ENCODE measurements around the gene APH1B. TPM values are rescaled to one million over a fixed set of nuclear protein-coding genes. Genes with fewer than 3 reads are reported as not detected.

The APH1B gene
- total RNA-seq, 1 experiment from 2014 or later, result 5.8 TPM

DNA sequence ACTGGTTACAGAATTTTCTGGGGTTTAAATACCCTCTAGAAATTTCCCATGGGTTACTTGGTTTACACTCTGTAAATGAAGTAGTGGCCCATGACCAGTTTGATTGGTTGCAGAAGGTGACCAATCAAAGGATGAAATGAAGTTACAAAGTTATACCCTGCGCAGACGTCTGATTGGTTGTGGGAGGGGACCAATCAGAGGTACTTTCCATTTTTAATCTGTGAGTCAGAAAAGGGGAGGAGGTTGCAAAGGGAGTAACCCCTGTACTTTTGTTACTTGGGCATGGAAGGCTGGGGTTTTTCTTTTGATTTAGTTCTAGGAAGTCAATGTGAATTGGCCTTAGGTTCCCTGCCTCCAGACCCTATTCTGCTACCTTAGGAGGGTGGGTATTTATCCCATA is 18.7 kb upstream of the APH1B start:
- H3F3A ChIP-seq (ENCODE audit: insufficient read depth, low read depth), result no peaks in the 10 kb centered on the region
- intact Hi-C loops (cut with micrococcal nuclease; ENCODE audit: unreplicated experiment), result no loop called here
- POLR2A ChIA-PET (ENCODE audit: unreplicated experiment), result no interaction called here
- H3K4me1 ChIP-seq (replicated peaks; ENCODE audit: insufficient read depth), result peaks cover 12% of the 10 kb centered on the region
- no peak overlapping the region for H3K27ac ChIP-seq
- no peaks in the 10 kb centered on the region for H3K27me3 ChIP-seq (ENCODE audit: insufficient read depth, low read depth)
- no peaks in the 10 kb centered on the region for H4K20me1 ChIP-seq (ENCODE audit: insufficient read depth)
- no peaks in the 10 kb centered on the region for H3K9me2 ChIP-seq (ENCODE audit: insufficient read depth)
- CTCF ChIA-PET, result no interaction called here
- no peak overlapping the region for H3K4me2 ChIP-seq
- no TSS peak for BruUV-seq (replicated peaks)
- H2AFZ ChIP-seq, result no peak overlapping the region
- no peaks in the 10 kb centered on the region for H3K9me3 ChIP-seq (ENCODE audit: insufficient read depth, low read depth)
- TF ChIP-seq EZH2 (IDR thresholded peaks at IDR 0.05; ENCODE audit: low read depth), result no peak
- TF ChIP-seq, protein P1, sequence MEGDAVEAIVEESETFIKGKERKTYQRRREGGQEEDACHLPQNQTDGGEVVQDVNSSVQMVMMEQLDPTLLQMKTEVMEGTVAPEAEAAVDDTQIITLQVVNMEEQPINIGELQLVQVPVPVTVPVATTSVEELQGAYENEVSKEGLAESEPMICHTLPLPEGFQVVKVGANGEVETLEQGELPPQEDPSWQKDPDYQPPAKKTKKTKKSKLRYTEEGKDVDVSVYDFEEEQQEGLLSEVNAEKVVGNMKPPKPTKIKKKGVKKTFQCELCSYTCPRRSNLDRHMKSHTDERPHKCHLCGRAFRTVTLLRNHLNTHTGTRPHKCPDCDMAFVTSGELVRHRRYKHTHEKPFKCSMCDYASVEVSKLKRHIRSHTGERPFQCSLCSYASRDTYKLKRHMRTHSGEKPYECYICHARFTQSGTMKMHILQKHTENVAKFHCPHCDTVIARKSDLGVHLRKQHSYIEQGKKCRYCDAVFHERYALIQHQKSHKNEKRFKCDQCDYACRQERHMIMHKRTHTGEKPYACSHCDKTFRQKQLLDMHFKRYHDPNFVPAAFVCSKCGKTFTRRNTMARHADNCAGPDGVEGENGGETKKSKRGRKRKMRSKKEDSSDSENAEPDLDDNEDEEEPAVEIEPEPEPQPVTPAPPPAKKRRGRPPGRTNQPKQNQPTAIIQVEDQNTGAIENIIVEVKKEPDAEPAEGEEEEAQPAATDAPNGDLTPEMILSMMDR (conservative IDR thresholded peaks at IDR 0.05), result no peak
- no peaks in the 10 kb centered on the region for H3K79me2 ChIP-seq (ENCODE audit: low read depth)
- H3K36me3 ChIP-seq (ENCODE audit: low read depth), result peaks cover 8% of the 10 kb centered on the region; the same call in 1 of the 2 replicates
- DNase-seq, result no peak
- H3K4me3 ChIP-seq, result no peak overlapping the region

DNA sequence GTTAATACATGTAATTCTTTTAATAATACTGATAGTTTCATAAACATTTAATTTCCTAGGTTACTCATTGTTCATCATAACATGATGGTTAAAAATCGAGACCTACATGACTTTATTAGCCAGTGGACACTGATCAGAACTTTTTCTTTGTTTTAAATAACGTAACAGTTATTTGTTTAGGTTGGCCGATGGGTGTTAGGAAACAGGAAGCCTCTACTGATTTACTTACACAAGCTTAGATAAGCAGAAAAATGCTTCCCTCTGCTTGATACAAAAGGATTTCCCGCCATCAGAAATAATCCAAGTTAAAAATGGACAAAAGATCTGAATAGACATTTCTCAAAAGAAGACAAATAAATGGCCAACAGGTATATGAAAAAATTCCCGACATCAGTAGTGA is 16.6 kb upstream of the APH1B start:
- TF ChIP-seq, protein P1 (conservative IDR thresholded peaks at IDR 0.05), result no peak
- no peak for TF ChIP-seq EZH2 (IDR thresholded peaks at IDR 0.05; ENCODE audit: low read depth)
- Histone ChIP-seq H3K9me3 (ENCODE audit: insufficient read depth, low read depth) (no peaks in the 10 kb centered on the region), H3K4me3 (no peak overlapping the region), H3K9me2 (ENCODE audit: insufficient read depth) (no peaks in the 10 kb centered on the region; the same call in 1 of the 2 replicates), H3K36me3 (ENCODE audit: low read depth) (peaks cover 8% of the 10 kb centered on the region; the same call in 1 of the 2 replicates), H3K4me1 (replicated peaks; ENCODE audit: insufficient read depth) (peaks cover 12% of the 10 kb centered on the region), H2AFZ (no peak overlapping the region), H3K27ac (no peak overlapping the region), H3K27me3 (ENCODE audit: insufficient read depth, low read depth) (no peaks in the 10 kb centered on the region), H3K79me2 (ENCODE audit: low read depth) (no peaks in the 10 kb centered on the region), H4K20me1 (ENCODE audit: insufficient read depth) (no peaks in the 10 kb centered on the region), H3K4me2 (no peak overlapping the region), H3F3A (ENCODE audit: insufficient read depth, low read depth) (no peaks in the 10 kb centered on the region)
- DNase-seq, result no peak
- ChIA-PET CTCF (no interaction called here), POLR2A (ENCODE audit: unreplicated experiment) (no interaction called here)
- BruUV-seq (replicated peaks), result no TSS peak
- intact Hi-C loops (cut with micrococcal nuclease; ENCODE audit: unreplicated experiment), result no loop called here

DNA sequence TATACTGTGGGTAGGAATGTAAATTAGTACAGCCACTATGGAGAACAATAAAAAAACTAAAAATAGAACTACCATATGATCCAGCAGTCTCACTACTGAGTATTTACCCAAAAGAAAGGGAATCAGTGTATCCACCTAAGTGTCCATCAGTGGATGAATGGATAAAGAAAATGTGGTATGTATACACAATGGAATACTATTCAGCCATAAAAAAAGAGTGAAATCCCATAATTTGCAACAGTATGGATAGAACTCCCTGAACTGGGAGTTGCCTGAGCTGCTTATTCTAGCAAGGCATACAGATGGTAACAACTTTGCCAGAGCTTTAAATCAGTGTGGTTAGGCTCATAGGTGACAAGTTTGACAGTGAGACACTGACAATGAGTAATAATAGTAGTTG is 16.1 kb upstream of the APH1B start:
- Histone ChIP-seq H3K4me2 (no peak overlapping the region), H3K27me3 (ENCODE audit: insufficient read depth, low read depth) (no peaks in the 10 kb centered on the region), H3K9me2 (ENCODE audit: insufficient read depth) (no peaks in the 10 kb centered on the region; the same call in 1 of the 2 replicates), H3K9me3 (ENCODE audit: insufficient read depth, low read depth) (no peaks in the 10 kb centered on the region), H2AFZ (no peak overlapping the region), H3K36me3 (ENCODE audit: low read depth) (peaks cover 6% of the 10 kb centered on the region; the same call in 1 of the 2 replicates), H4K20me1 (ENCODE audit: insufficient read depth) (no peaks in the 10 kb centered on the region), H3F3A (ENCODE audit: insufficient read depth, low read depth) (no peaks in the 10 kb centered on the region), H3K79me2 (ENCODE audit: low read depth) (no peaks in the 10 kb centered on the region), H3K4me1 (replicated peaks; ENCODE audit: insufficient read depth) (peaks cover 9% of the 10 kb centered on the region), H3K4me3 (no peak overlapping the region), H3K27ac (no peak overlapping the region)
- intact Hi-C loops (cut with micrococcal nuclease; ENCODE audit: unreplicated experiment), result no loop called here
- no peak for DNase-seq
- TF ChIP-seq, protein P1 (conservative IDR thresholded peaks at IDR 0.05), result no peak
- no peak for TF ChIP-seq EZH2 (IDR thresholded peaks at IDR 0.05; ENCODE audit: low read depth)
- no TSS peak for BruUV-seq (replicated peaks)
- CTCF ChIA-PET, result no interaction called here
- POLR2A ChIA-PET (ENCODE audit: unreplicated experiment), result no interaction called here
